IPS-11a (cell line): ENCODE results near the gene WDR72.
"Not testable (repeated sequence)": the region's sequence is repeated elsewhere in the genome, so short reads cannot be mapped to it uniquely, and the experiment has no call there.

ENCODE experiments used
- H3K4me3 ChIP-seq: one replicate; pipeline ENCODE4 v1.5.1; 2013; ENCODE audit warnings: low read depth, low read length, control low read depth

Gene WDR72

DNA sequence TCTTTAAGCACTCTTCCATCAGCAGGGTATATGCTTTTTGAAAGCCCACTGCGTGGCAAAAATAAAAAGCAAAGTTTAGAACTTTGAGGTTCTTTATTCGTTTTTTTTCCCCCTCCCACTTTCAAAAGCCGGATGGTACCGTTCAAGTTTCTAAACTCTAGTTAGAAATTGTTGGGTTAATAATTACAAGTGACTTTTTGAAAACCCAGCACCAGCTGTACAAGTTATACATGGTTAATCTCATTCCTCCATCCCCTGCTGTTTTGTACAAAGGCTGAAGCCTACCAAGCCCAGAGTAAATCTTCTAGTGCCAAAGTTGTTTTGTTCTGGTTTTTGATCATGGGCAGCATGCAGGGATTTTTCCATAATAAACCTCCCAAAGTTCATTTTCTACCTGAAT lies 48.6 kb downstream of the WDR72 start:
- H3K4me3 ChIP-seq = no peak overlapping the region

DNA sequence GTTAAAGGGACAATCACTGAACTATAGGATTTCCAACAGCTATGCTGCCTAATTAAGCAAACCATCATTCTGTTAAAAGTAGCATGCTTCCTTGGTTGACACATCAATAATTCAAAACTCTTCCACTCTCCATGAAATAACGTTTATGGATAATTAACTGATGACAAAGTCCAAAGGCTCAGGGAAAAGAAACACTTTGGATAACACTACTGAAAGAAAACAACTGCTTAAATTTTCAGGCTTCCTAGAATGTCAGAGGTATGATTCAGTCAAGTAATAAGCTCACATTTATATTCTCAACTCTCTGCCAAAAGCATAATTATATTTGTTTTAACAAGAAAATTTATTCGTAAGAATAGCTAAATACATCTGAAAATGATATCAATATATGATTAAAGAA lies 49.6 kb downstream of the WDR72 start:
- H3K4me3 ChIP-seq = no peak overlapping the region

DNA sequence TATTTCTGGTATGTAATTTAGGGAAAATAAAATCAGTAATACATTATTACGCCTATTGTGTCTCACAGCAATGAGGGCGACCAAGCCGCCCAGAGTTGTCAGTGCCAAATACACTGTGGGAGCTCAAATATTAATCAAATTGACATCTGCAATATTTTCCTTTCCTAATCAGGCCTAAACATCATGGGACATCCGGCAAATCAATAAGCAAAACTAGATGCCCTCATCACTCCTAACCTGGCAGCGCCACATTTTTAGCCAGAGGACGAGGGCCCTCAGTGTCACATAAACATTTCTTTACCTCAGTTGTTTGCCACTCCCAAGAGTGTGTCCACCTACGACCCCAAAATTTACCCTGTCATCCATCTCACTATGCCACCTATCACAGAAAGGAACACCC lies 64.1 kb downstream of the WDR72 start:
- H3K4me3 ChIP-seq = no peak overlapping the region

DNA sequence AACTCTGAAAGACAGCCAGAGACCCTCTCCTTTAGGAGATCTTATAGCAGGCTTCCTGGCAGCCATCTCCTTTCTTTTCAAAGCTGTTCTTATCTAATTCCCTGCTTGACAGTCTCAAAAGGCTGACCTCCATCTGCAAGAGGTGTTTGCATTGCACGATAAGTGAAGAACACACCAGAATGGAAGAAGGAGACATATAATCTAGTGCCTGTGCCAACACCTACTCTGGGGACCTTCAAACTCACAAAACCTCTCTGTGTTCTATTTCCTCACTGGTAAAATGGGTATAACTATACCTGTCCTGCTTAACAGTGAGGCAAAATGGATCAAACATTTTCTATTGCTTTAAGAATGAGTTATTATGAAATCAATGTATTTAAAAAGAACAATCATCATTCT lies 65.0 kb downstream of the WDR72 start:
- no peak overlapping the region for H3K4me3 ChIP-seq

DNA sequence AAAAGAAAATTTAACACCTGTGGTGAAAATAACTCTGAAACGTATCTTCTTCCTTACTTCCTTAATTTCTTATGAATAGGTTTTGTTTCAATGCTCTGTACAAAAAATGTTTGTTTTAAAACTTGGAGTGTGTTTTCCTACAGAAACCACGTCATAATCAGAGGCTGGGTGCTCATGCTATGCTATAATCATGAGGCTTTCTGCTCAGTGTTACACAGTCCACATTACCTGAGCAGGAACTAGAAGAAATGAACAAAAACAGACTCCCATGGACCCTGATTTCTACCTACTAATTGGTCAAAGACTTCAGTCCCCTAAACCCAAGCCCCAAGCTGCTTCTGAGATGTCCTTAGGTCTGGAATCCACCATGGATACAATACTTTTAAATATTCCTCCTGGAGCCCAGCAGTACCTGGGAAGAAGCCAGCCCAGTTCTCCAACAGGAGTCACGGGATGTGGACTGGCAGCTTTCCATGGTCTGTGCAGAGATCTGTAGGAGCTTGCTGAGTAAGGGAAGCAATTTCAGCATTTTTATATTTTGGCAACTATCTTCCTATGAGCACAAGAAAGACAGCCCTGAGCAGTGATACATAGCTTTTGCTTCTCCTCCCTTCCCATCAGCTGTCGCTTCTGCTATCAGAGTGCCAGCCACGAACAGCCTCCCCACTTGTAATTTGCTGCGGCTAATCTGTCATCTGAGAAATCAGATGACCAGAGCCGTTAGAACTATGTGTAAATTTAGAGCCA lies 65.6 kb downstream of the WDR72 start:
- no peak overlapping the region for H3K4me3 ChIP-seq

DNA sequence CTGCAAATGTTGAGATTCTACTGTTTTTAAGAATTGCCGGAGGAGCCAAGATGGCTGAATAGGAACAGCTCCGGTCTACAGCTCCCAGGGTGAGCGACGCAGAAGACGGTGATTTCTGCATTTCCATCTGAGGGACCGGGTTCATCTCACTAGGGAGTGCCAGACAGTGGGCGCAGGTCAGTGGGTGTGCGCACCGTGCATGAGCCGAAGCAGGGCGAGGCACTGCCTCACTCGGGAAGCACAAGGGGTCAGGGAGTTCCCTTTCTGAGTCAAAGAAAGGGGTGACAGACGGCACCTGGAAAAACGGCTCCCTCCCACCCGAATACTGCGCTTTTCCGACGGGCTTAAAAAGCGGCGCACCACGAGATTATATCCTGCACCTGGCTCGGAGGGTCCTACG lies 75.3 kb downstream of the WDR72 start:
- H3K4me3 ChIP-seq = not testable (repeated sequence)

DNA sequence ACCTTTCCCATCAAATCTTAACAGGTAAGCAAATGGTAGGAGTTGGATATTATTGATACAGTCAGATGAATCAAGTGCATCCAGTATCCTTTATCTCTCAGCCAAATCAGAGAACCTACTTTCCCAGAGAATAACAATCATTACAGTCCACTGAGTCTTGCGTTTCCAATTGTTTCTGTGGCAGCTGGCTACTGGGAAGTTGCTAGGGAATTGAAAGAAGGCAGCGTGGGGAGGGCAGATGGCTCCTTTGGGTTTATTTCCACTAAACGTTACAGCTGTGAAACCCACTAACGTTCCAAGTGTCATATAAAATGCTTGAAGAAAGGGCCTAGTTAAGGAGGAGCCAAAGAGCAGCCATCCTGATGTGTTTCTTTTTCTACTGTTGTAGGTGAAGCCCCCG lies 78.4 kb downstream of the WDR72 start:
- H3K4me3 ChIP-seq = no peak overlapping the region

DNA sequence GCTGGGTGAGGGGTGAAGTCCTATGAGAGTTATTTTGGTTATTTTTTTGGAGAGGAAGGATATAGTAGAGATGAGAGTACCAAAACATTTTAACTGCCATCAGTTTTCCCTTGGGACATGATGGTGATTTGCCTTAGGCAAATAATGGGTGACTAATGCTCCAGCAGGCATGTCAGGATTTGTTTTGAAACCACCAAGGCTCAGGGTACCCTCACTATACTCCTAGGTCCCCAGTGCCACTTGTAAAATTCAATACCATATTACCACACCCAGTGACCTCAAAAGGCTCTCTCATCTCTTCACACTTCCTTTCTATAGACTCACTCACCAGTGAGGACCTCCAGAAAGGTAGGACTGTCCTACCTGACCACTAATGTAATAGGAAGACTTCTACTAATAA lies 83.6 kb downstream of the WDR72 start:
- no peak overlapping the region for H3K4me3 ChIP-seq

DNA sequence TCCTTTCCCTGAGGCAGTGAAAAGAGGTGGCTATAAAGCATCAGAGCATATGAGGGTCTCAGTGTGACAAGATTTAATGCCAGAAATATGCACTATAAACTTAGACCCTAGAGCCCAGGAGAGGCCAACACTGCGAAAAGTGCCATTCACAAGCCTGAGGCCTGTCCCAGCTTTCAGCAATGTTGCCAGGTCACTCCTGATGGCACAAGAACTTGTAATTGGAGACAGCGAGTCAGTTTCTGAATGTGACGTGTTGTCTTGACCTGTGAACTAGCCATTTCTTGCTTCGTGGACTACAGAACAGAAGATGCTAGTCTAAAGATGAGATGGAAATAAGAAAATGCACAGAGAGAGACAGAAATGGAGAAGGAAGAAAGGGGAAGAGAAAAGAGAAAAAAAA lies 87.9 kb downstream of the WDR72 start:
- H3K4me3 ChIP-seq = no peak overlapping the region

DNA sequence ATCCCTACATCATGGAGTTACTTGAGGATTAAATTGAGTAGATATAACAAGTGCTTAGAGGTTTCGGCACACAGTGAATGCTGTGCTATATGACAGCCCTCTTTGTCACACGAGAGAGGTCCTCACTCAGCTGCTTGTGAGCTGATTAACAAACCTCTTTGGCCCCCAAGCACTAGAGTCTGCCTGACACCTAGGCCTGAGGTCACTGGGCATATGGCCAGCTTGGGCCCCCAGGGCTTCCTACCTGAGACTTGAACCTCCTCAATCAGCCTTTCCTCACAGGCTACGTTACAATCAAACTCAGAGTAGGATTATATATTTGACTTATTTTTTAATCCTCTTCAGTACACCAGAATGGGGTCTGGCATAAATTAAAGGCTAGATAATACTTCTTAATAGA lies 88.8 kb downstream of the WDR72 start:
- no peak overlapping the region for H3K4me3 ChIP-seq

DNA sequence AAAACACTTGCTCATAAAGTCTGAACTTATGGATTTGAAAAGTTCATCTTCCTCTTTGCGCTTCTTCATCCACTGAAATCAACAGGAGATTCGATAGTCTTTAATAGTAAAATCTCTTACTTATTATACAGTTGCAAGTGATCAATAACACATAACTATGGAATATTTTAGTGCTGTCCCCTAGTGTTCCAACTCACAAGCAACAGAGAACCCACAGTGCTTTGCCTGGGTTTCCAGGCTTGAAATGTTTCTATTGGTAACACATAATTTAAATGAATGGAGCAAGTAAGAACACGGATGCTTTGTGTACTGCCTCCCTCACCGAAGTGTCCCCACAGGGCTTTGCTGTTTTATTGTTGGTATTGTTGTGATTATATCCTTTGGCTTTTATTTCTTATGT lies 93.5 kb downstream of the WDR72 start:
- H3K4me3 ChIP-seq = no peak overlapping the region

DNA sequence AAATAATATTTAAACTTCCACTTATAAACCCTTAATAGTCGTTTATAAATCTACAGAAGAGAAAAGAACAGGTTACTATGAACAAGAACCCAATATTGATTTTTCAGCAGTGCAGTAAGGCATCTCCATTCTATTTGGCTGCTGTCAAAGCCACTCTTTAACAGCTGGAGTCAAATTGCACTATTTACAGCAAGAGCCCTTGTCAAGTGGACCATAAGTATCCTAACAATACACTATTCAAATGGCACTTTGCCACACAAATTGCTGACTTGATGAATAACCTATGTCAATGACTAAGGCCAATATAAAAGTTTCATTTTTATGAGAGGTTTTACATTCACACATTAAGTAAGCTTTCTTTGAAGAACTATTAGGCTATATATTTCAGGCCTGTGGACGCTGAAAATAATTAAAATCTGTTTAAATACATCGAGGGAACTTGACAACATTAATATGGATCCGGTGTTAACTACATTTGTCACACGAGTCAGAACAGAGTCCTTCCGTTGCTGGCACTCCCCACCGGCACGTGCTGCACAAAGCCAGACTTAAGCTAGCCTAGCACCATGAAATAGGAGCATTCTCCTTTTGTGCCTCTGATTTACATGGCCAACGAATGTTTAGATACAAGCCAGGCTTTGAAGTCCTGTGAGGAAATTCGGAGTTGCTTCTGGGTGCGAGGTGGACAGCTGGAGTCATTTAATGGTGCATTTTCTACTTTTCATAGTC lies 100.5 kb downstream of the WDR72 start:
- H3K4me3 ChIP-seq = no peak overlapping the region

DNA sequence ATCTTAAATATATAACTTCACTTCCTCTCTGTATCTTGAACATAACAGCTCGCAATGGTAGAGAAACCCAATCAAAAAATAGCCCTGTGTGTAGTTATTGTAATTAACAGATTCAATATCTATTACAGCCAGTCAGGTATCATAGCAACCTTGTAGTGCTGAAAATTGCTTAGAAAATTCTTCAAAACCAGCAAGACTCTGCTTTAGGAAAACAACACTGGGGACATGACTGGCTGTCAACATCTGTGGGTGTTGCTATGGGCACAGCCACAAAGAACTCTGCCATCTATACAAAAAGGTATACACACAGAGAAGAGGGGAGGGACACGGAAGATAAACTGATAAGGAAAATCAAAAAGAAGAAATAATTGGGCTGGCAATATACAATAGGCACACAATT lies 101.2 kb downstream of the WDR72 start:
- no peak overlapping the region for H3K4me3 ChIP-seq

DNA sequence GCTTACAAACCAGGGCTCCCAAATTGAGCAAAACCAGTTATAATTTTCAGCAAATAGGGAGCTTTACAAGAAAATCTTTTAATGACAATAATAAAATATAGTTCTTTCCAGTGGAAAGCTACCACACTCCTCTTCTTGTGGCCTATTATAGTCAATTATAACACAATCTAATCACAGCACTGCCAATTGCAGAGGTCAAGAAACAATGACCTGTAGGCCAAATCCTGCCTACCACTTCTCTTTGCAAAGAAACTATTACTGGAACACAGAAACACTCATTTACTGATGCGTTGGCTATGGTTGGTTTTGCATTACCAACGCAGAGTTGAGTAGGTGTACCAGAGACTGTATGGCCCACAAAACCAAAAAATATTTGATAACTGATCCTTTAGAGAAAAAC lies 110.5 kb downstream of the WDR72 start:
- H3K4me3 ChIP-seq = no peak overlapping the region

DNA sequence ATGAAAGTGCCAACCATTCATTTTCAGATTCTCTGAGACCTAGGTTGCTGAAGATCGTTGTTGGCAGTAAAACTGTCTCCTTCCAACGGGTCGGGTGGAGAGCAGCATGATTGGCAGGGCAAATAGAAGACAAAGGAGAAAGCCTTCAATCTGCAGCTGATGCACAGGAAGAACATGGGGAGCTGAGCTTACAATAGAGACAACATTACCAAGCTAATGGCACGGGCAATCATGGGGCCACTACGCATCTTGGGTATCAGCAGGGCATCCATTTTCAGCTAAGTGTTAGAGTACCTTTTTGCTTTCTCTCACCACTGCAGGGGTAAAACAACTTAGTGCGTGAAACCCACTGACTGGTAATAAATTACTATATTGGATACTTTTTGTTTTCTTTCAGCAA lies 114.8 kb downstream of the WDR72 start:
- no peak overlapping the region for H3K4me3 ChIP-seq

DNA sequence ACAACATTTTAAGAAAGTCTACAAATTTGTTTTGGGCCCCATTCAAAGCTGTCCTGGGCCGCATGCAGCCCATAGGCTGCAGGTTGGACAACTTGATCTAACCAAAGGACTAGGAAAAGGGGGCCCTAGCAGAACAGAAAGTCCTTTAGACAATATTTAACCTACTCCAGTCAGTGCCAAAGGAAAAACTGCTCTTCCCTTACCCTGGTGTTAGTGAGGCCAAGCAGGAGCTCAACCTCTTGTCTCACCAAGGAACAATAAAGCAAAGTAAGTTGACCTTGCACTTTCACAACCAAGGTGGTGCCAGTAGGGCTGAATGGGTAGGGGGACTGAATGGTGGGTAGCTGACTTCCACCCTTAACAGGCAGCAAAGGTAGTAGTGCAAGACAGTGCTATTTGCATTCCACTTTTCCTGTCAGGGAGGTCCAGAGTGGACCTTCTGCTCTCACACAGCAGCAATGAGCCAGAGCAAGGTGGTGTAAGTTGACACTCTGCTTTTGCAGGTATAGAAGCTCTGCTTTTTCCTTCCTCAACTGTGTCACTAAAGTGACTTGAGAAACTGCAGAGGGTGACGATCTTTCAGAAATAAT lies 124.9 kb downstream of the WDR72 start:
- no peak overlapping the region for H3K4me3 ChIP-seq

DNA sequence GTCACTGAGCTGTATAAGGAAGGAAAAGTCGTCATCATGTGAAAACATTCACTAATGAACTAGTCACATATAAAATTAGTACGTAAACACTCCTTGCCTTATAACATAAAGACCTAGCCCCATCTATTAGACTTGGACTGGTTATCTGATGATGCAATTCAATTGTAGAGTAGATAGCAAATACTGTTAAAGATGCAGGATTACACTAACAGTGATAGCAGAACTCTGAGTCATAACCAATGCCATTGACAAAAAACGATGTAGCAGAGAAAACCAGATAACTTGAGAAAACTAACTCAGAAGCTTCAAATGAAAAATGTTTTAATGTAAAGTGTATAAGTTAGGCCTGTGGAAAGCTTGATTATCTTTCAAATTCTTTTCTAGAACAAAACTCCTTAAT lies 132.2 kb downstream of the WDR72 start:
- H3K4me3 ChIP-seq = no peak overlapping the region

DNA sequence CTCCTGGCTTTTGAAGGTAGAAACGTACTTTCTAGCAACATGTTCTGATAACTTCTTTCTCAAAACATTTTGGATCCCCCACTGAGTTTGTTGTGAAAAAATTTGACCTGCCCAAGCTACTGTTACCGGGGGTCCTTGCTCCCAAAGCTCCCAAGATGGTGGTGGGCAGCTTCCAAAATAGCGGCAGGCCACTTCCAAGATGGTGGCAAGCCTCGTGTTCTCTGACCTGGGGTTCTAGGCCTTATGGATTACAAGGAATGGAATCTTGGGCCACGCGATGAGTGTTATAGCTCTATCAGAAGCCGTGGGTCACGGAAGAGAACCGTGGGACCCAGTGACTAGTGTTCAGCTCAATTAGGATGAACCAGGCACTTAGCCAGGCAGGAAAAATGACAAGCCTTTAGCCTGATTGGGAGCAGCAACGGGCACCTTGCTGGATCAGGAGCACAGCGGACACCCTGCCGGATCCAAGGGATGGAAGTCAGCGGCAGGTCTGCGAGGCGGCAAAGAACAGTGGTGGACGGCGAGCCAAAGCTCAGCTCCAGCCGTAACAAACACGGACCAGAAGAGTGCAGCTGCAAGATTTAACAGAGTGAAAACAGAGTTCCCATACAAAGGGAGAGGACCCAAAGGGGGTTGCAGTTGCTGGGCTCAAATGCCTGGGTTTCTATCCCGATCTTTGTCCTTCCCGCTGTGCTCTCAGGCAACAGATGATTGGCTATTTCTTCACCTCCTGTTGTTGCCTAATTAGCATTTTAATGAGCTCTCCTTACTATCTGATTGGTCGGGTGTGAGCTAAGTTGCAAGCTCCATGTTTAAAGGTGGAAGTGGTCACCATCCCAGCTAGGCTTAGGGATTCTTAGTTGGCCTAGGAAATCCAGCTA lies 133.3 kb downstream of the WDR72 start:
- H3K4me3 ChIP-seq = no peak overlapping the region

DNA sequence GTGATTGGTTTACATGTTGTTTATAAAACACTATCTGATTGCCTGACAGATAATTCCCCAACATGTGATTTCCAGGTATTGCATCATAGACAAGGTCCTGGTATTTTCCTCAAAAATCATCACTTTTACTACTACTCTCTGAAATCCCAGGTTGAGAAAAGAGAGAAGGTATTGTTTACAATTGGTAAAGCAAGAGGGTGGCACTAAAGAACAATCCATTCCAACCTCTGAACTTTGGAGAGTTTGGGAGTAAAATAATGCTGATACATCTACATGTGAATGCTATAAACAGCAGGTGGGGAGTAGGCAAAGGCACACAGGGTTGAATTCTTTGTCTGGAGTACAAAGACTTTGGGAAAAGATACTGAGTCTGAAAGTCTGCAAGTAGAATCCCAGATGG lies 134.2 kb downstream of the WDR72 start:
- no peak overlapping the region for H3K4me3 ChIP-seq

DNA sequence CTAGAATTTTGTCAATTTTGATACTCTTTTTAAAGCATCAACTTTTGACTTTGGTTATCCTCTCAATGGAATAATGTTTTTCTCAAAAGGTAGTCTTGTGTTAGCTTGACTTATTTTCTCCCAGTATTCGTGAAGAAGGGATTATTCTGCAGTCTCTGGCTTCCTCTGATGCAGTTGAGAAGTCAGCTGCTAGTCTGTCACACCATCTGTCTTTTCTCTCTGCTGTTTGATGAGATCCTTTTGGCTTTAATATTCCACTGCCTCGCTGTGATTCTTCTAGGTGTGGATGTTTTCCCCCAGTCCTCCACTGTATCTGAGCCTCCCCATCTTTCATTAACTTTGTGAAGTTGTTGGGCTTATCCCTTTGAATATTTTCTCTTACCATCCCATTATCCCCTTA lies 141.0 kb downstream of the WDR72 start:
- no peak overlapping the region for H3K4me3 ChIP-seq

DNA sequence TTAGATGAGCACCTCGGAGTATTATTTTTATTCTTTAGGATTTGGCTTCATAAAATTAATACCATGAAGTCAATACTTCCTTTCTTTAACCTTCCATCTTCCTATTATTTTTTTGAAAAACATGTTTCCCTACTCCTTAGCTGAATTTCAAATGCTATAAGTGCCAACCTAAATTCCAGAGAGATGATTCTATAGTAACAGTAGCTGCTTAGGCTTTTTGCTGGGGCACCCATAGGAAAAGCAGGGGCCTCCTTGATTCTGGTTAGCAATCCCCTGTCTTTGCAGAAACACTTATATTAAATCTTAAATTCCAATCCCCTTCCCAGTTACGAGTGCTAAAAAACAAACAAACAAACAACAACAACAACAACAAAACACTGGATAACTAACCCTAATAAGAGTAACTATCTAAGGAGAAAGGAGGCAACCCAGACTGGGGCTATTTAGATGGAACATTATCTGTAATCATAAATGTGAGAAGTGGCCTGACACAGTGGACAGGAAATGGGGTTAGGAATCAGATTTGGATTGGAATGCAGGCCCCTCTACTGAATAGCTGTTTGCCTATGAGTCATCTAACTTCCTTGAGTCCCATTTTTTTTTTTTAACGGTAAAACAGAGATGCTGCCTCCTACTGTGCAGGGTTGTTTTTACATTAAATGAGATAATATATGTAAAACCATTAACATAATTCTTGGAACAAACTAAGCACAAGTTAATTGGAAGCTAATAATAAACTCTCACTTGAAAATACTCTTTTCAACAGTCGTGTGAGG lies 148.1 kb downstream of the WDR72 start:
- no peak overlapping the region for H3K4me3 ChIP-seq
